ENCODE results near the gene CAVIN2. TPM values are rescaled to one million over a fixed set of nuclear protein-coding genes. Genes with fewer than 3 reads are reported as not detected.

CAVIN2 gene
- total and polyA plus RNA-seq, 9 of the 15 experiments (the other 6 are each of a cell fraction or from before 2014, with no cell fraction given): 20.6 to 92.4 (median 69.0) TPM

DNA sequence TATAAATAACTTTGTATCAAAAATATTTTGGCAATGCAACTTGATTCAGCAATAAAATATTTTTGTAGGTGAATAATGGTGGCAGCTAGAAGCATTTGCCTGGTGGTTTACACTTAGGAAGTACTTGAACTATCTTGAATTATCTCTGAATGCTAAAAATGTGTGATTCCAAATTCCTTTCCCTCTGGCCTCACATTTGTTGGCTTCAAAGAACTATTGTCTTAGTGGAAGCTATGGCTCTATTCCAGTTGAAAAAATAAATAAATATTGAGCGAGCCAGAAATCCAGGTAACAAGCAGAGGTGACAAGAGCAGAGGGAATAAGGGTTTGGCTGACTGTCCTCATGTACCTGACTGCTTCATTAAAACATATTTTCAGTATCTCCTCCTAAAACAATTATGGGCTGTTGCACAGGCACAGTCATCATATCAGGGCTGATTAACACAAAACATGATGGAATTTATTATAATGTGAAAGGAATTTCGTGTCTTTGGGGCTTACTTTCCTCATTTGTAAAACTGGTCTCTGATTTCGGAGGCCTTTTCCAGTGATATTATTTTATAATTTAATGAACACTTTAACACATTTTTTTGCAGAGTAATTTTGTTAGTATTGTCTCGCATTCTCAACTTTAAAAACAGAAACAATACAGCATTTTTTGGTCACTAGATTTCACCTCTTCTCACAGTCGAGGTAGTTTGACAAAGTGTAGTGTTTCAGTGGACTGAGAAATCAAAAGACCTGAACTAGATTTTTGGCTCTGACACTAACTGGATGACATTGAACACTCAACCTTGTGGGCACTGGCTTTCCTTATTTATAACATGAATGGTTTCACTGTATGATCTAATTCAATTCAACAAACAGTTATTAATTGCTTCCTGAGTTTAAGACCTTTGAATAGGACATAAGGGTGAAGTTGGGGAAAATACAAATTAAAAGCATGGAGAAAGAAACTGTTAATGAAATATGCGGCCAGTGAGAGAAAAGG lies 7.8 kb upstream of the CAVIN2 start (continued):
- no peak for TF ChIP-seq ZNF217 (CRISPR knock-in tag; IDR thresholded peaks at IDR 0.05)
- TF ChIP-seq TEAD2 (tag; IDR thresholded peaks at IDR 0.05): no peak
- TF ChIP-seq SMARCC2 (IDR thresholded peaks at IDR 0.05; ENCODE audit: low read depth): no peak
- no peak for TF ChIP-seq SIN3A (IDR thresholded peaks at IDR 0.05; ENCODE audit: borderline replicate concordance in 2 of 2, control insufficient read depth in 1 of 2, low read depth in 2 of 2, low read length in 2 of 2)
- TF ChIP-seq ZNF57 (CRISPR knock-in tag; IDR thresholded peaks at IDR 0.05): no peak
- TF ChIP-seq CHD4 (IDR thresholded peaks at IDR 0.05; ENCODE audit: insufficient read depth, insufficient replicate concordance, low read depth, low read length, poor library complexity, severe bottlenecking): no peak
- no peak for TF ChIP-seq ZNF354B (CRISPR knock-in tag; IDR thresholded peaks at IDR 0.05)
- no peak for TF ChIP-seq GATA2 (CRISPR knock-in tag; IDR thresholded peaks at IDR 0.05)

DNA sequence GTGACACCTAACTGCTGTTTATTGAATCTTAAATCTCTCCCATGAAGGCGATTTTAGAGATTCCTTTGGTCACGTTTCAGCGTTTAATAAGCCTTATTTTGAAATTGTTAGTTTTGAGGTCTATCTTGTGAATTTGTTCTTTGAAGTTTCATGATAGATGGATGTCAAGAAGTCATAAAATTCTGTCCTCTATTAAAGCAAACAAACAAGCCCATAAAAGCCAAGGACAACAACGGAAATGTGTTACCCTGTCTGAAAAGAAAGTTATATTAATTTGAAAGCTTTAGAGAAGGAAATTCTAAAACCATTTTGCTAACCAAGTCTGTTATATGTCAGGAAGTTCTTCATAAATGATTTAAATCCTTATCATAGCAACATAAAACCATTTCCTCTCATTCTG lies 7.0 kb upstream of the CAVIN2 start:
- H4K20me1 ChIP-seq (replicated peaks; ENCODE audit: control insufficient read depth, insufficient read depth, low read length): no peaks in the 10 kb centered on the region
- no peaks in the 10 kb centered on the region for H3K27me3 ChIP-seq (ENCODE audit: control insufficient read depth in 2 of 2, insufficient read depth in 2 of 2, low read length in 2 of 2)
- peak overlapping the region; percentile 71; the same call in 2 of the 3 replicates for H3K27ac ChIP-seq (ENCODE audit: extremely low read depth, low read depth, low read length)
- H3K79me2 ChIP-seq (ENCODE audit: control insufficient read depth, insufficient read depth, low read length): peaks cover 86% of the 10 kb centered on the region
- no peak for TF ChIP-seq TFAM (CRISPR knock-in tag; conservative IDR thresholded peaks at IDR 0.05)
- 0 out of 2 replicates have a peak, but pooled peaks have one; percentile 31 for TF ChIP-seq LEF1 (IDR thresholded peaks at IDR 0.05)
- peak; percentile 53 for TF ChIP-seq MEIS2 (IDR thresholded peaks at IDR 0.05; ENCODE audit: partially characterized antibody)
- H2AFZ ChIP-seq (ENCODE audit: low read depth, low read length): peak overlapping the region; percentile 77
- intact Hi-C loops (cut with micrococcal nuclease) (no loop called here), in situ Hi-C loops (cut with MboI) (no loop called here)
- no peak for ATAC-seq
- CTCF ChIA-PET (ENCODE audit: low intra/inter-chr PET ratio): no interaction called here
- no peak overlapping the region for H3K4me3 ChIP-seq
- H3K9ac ChIP-seq (ENCODE audit: insufficient read depth in 1 of 2, low read depth in 2 of 2, low read length in 2 of 2): peak overlapping the region in 1 of 2 experiments; percentile 57; a peak in 1 of 4 replicates
- peak overlapping the region; percentile 55; the same call in 1 of the 2 replicates for H3K4me2 ChIP-seq (ENCODE audit: insufficient read depth, low read length)
- POLR2A ChIA-PET: no interaction called here
- DNase-seq (ENCODE audit: extremely low read depth in 1 of 4, low spot score in 3 of 4): no peak
- 0% methylated on average over 4 of the region's 4 CpGs for WGBS (ENCODE audit: insufficient coverage, low coverage, missing lambda C conversion rate)
- H3K9me3 ChIP-seq (replicated peaks; ENCODE audit: control insufficient read depth, insufficient read depth, low read depth, low read length): no peaks in the 10 kb centered on the region
- no peaks in the 10 kb centered on the region for H3K36me3 ChIP-seq (ENCODE audit: control insufficient read depth, insufficient read depth, low read length)
- BruUV-seq (replicated peaks): no TSS peak
- peaks cover 0 to 49% of the 10 kb centered on the region in 2 experiments; a peak in 3 of 5 replicates for H3K4me1 ChIP-seq (replicated peaks in 1 of 2; ENCODE audit: control insufficient read depth in 2 of 2, insufficient read depth in 2 of 2, low read length in 2 of 2)
- no peaks in the 10 kb centered on the region for H3K9me1 ChIP-seq (ENCODE audit: control insufficient read depth, insufficient read depth, low read length)
- FAIRE-seq: no peak

All from K562 (cell line).